NCI-H510A treated with DMSO at 0.1 percent for 48 hours (cell line): Measurements from ENCODE around the gene MTMR2.

Experiments used
- DNase-seq: peaks from one replicate; lab custom pipeline; 2025; lab: John Stamatoyannopoulos, UW

MTMR2 gene

DNA sequence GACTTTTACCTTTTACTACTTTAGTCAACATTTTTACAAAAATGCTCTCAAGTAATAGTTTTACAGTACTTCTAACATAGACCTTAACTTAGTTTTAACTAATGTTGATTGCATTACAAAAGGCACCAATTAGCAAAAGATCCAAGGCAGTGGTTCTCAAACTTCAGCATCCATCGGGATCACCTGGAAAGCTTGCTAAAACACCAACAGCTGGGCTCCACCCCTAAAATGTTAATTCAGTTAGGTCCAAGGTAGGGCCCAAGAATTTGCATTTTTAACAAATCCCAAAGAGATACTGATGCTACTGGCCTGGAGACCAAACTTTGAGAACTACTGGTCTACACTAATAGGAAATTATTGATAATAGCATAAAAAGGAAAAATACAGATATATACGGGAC is 5.9 kb downstream of the MTMR2 start:
- no peak for DNase-seq

DNA sequence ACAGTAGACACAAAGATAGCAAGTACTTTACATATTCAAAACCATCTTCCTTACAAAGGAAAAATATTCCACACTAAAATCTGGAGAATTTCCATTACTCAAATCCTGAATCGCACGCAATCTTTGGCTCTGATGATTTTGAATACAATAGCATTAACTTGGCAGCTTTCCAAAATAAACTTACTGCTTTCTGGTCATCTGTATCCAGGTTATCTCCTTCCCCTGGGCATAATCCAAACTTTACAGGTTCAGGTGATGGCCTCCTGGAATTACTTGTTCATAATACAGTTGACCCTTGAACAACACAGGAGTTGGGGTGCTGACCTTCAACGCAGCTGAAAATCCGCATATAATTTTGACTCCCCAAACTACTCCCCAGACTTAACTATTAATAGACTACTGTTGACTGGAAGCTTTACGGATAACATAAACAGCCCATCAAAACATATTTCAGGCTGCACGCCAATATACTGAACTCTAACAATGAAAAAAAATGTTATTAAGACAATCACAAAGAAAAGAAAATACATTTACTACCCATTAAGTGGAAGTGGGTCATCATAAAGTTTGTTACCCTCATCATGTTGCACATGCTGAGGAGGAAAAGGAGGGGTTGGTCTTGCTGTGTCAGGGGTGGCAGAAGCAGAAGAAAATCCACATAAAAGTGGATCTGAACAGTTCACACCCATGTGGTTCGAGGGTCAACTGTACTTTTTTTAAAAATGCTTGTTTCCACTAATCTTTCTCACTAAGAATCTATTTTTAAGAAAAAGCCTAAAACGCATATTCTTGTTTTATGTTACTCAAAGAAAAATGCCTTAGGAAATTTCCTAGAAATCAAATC is 6.5 kb downstream of the MTMR2 start:
- peak; percentile 48 for DNase-seq

DNA sequence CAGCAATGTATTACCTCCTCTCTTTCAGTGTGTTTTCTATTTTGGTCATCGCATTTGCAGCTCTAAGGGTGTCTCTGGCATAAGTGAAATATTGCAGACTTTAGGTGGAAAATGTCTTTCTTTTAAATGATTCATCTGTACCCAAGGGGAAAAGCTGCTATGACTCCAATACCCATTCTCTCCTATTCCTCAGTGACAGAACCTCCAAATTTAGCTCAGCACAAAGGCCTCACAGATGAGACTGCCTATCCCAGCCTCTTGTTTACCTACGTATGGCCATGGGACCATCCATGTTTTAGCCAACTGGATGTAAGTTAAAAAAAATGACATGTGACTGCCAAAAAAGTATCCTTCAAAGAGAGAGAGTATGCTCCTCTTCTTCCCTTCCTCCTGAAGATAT is 7.9 kb downstream of the MTMR2 start:
- DNase-seq: no peak

DNA sequence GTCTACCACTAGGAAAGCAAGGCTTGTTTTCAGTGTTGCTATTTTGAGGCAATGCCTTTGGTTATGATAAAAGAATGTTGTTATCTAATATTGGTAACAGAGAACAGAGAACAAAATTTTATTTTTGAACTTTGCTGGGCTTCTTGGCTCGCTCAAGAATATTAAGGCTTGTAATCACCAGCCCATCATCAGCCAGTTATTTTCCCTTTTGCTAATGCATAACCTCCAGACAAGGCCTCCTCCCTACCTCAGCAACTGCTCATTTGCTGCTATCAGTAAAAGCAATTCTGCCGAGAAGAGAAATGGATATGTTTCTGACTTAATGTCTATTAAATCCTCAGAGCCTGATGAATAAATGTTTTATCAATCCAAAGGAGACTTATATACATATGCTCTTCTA is 8.9 kb downstream of the MTMR2 start:
- no peak for DNase-seq

DNA sequence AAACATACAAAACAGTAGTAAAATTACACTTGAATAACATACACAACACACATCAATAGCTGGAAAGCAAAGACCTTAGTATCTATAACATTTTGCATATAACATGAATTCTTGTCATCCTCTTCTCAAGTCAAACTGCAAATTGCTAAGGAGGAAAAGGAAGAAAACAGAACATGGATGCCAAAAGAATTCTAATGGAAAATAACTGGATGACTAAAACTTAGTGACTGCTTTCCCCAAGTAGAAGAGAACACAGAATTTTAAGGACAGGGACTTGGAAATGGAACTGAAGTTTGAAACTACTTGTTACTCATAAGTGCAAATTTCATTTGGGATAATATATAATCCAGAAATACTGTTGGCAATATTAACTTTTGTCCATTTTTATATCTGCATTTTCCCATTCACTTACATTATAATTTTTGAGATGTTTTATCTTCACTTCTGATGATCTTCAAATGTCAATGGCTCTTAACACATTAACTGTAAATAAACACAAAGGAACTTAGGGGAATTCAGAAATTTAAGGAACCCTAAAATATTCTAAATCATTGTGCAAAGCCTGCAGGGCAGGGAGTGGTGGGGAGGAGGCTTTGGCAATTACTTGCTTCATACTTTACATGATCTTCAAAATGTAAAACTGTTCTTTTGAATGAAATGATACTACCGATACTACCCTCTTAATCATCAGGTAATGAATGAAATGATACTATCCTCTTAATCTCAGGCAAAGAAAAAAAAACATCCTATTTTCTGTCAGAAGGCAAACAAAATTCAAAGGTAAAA is 9.9 kb downstream of the MTMR2 start:
- no peak for DNase-seq

DNA sequence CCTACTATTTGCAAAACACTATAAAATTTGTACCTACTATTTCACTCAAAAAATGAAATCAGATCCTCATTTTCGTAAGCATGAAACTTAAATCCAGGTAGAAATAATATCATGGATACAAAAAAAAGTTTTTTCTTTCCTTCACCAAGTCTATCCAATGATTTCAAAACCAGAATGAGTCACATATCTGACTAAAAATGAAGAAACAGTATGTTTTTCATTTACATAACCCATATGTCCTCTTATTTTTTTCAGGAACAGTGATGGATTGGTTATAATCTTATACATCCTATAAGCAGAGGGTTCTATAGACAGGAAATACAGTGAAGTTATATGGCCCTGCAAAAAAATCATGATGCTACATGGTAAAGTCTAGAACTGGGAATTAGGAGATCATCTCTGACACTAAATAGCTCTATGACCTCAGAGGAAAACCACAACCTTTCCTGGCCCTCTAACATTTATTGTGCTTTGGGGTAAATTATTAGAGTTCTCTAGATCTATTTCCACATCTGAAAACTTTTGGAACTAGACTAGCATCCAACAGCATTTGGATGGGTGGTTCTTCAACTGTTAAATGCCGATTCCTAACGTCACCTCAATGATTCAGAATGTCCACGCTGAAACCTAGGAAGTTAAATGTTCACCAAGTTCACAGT is 10.9 kb downstream of the MTMR2 start:
- DNase-seq: no peak

DNA sequence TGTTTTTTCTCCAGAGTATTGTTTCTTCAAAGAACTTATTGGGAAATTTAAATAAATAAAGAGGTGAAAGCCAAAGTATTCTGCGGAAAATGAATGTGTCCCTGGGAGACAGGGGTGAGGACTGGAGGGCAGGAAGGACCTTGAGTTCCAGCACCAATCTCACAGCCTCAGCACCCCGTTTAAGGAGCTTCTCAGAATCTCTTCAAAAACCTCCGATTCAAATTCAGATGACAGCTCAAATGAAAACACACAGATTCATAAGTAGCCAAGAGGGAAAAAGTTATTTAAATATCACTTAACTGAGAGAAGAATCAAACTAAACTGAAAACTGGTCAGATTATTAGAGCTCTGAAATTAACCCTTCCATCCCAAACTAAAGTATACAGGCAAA is 12.5 kb downstream of the MTMR2 start:
- no peak for DNase-seq

DNA sequence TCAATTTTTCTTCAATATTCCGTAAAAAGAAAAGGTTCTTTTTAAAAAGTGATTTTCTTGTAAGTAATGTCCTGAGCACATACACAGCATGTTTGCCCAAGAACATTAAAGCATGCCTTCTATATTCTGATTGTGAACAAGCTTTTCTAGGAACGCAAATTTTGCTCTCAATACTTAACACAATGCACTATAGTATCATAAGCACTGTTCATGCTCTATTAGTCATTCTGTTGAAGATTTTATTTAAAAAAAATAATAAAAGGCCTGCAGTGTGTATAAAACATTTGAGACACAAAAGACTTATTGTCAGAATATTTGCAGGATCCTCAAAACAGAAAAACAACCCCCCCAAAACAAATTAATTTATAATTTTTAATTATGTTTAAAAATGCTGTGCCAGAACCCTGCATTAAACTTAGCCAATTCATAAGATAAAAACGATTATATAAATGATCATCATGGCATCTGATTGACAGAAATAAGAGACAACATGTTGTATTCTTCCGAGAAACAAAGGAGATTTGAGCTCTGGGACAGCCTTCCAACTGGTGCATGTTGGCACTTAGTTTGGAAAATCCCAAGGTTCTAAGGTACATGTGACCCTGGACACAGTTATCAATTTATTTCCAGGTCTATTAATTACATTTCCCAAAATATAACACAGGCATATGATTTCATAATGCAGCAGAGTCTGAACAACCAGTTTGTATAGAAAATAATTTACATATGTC is 13.1 kb downstream of the MTMR2 start:
- DNase-seq: no peak

DNA sequence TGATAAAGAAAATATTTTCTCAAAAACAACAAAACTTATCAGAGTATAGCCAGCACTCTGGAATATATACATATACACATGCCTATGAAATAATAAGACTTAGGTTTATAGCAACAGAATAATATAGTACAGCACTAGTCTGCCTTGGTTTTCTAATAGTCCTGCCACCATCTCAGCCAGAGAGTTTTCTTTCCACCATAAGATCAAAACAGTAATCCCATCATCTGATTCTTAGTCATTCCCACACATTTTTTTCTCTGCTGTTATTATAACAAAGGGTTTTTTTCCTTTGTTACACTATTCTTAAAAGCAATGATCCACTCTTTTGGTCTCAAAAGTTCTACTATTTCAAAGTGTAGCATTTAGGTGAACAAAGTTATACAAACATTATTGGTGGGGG is 15.1 kb downstream of the MTMR2 start:
- DNase-seq: no peak

DNA sequence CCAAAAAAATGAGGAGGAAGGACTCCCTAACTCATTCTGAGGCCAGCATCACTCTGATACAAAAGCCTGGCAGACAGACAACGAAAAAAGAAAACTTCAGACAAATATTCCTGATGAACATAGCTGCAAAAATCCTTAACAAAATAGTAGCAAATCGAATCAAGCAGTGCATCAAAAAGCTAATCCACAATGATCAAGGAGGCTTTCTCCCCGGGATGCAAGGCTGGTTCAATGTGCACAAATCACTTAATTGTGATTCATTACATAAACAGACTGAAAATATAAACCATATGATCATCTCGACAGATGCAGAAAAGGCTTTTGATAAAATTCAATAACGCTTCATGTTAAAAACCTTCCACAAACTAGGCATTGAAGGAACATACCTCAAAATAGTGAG is 16.4 kb downstream of the MTMR2 start:
- no peak for DNase-seq

DNA sequence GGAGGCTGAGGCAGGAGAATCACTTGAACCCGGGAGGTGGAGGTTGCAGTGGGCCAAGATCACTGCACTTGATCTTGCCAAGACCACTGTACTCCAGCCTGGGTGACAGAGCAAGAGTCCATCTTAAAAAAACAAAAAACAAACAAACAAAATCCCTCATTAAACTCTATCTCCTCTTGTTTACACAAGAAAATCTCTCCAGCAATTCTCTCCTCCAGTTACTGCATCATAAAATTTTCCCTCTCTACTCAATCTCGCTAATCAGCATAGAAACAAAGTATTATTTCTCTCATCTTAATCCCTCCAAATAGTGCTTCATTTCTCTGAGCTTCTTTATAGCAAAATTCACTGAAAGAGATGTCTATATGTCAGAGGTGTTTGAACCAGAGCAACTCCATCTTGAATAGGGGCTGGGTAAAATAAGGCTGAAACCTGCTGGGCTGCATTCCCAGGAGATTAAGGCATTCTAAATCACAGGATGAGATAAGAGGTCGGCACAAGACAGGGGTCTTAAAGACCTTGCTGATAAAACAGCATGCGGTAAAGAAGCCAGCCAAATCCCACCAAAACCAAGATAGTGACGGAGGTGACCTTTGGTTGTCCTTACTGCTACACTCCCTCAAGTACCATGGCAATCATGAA is 19.8 kb downstream of the MTMR2 start:
- DNase-seq: no peak

DNA sequence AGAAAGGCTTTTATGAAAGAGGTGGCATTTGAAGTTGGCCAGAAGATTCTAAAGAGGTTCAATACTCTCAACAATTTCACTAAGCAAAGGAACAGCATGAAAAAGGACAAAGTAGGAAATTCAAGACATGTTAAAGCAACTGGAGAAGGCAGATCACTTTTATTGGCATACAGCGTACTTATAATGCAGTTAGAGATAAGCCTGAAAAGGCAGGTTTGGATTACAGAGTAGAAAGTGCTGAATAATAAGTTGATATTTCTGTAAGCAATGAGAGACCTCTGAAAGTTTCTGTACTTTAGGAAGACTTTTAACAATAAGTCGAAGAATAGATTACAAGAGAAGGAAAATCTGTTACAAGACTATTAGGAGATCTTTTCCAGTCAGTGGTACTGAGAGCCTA is 25.1 kb downstream of the MTMR2 start:
- DNase-seq: no peak

DNA sequence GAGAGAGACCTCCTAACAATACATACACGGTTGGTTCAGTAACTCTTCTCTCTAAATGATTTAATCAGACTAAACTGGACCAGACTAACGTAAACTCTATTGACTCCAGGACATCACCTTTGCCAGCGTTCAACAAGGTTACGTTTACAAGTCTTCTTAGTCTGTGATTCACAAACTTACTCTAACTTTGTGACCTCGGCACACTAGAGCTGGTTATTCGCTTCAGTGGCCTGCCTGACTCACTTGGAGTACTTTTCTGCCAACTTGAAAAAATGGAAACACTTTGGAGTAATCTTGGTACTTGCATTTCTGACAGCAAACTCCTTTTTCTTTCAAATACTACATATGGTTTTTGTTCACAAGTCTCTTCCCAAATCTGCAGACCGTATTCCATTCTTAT is 26.2 kb downstream of the MTMR2 start:
- no peak for DNase-seq

DNA sequence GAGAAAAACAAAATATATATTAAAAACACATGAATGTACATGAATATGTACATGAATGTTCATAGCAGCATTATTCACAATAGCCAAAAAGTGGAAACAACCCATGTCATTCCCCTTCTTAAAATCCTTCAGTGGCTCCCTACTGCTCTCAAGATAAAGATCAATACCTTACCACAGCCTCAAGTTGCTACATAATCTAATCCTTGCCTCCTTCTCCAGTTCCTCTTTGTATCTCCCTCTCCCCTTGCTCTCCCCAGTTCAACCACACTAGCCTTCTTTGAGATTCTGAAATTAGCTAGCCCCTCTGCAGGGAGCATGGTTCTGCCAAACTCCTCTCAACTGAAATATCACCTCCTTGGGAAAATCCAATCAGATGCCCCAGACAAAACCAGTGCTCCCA is 28.1 kb downstream of the MTMR2 start:
- no peak for DNase-seq

DNA sequence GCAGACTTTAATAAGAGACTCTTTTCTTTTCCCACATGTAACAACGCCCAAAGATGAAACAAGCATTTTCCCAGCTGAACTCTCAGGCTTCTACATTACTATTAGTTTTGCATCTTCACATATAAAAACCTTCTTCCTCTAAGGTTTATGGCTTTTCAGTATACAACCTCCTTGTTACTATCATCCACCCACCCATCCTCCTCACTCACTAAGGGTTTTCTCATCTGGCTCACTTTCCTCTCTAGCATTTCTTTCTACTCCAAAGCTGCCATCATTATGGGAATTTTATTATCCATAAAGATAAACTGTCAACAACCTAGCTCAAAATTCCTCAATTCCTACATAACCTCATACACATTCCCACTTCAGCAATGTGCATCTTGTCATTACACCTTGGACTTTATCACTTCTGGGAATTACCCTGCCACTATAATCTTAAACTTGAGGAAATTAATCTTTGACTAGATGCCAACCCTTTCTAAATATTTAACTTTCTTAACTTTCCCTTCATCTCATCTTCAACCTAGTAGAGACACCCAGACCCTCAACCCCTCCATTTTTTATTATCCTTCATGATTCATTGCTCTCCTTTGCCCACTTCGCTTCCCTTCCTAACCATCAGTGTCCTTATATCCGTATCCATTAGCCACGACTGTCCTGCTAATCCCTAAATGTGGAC is 30.9 kb downstream of the MTMR2 start:
- DNase-seq: no peak

DNA sequence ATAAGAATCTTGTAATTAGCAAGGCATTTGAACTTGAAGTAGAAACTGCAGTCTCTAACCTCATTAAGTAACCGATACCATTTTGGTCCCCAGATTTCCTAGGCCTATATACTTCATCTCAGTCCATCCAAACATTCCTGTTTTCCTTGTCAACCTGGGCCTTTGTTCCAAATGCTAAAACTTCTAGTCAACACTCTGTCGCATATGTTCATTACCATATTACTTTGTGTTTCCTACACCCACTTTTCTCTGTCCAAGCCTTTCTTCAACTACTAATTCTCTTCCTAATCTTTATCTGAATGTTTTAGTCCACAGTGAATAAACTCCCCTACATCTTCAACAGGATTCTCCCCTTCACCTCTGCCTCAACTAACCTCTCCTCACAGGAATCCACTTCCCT is 31.4 kb downstream of the MTMR2 start:
- DNase-seq: no peak

DNA sequence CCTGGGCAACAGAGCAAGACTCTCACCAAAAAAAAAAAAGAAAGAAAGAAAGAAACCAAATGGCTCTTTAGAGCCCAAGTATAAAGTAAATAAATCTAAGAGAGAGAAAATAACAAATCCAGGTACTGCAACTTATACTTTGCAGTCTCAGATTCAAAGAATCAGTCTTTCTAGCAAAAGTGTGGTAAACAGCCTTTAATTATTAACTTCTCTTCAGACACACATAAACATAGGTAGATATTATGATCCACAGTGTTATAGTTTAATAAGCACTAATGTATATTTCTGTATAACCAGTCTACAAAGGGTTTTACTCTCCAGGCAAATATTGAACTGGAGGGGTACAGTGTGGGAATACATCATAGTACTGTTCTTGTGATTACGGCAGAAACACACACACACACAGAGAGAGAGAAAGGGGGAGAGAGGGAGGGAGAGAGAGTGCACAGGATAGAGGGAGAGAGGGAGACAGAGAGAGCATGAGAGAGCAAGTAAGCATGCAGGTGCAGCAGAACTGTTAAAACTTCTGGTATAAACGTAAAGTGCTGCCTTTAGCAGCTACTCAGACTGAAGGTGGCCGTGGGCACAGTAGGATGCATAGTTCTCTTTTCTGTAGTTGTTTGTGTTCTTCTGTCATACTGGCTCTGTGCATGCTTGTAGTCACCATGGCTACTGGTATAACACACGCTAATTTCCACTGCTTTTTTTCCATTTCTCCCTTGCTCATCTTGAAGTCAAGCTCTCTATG is 32.3 kb downstream of the MTMR2 start:
- DNase-seq: no peak

DNA sequence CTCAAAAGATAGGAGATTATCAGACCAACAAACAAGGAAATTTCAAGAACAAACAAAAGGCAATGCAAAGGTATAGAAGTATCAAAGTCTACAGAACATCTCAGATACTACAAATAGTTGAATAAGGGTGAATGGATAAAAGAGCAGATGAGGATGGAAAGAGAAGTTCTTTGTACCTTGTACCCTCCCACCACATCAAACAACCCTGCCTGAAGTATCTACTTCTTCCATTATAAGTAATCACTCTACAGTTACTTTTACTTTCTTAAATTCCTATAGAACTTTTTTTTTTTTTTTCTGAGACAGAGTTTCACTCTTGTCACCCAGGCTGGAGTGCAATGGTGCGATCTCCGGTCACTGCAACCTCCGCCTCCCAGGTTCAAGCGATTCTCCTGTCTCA is 35.1 kb downstream of the MTMR2 start:
- no peak for DNase-seq

DNA sequence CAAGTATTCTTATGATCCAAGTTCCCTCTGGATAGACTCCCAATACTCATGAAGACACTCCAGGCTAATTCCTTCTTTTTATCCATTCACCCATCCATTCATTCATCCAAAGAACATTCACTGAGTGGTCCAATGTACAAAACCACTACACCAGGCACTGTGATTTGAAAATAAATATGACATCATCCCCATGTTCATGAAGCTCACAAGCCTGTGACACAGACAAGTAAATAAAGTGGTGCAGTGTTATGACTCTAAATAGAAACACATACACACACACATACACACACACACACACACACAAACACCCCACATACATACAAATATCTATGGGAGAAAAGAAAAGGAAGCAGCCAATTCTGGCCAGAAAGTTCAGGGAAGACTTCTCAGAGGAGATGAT is 35.5 kb downstream of the MTMR2 start:
- DNase-seq: no peak

DNA sequence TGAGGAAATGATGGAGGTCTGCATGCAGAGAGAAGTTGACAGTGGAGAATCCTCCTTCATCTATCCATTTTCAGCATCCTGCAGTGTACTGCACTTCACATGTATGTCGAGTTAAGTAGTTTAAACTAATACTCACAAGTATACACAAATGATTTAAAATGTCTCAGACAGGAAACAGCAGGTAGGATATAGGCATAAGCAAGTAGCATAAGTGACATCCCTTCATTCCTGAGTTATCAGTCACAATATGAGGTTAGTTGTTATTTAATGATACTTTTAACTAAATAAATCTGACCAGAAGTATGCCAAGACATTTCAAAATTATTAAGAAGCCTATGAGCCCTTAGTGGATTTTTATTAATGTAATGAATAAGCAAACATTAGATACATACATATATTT is 37.4 kb downstream of the MTMR2 start:
- DNase-seq: no peak

DNA sequence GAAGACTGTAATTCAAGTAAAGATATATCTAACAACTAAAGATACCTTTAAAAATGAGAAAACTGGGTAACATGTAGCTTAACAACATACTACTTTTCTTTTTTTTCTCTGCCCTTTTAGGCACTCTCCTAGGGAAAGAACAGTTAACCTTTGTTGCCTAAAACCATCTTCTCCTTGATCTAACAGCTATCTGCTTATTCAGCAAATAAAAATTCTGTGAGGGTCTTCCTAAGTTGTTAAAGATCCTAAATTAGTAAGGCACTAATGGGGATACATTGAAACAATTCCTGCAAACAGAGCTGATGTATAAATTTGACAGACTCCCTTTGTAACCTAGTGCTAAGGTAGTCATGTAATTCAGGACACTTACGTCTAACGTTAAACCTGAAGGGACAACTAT is 39.1 kb downstream of the MTMR2 start:
- no peak for DNase-seq
